ENCODE results near the gene SYT15B. TPM values are rescaled to one million over a fixed set of nuclear protein-coding genes. Genes with fewer than 3 reads are reported as not detected.

Gene SYT15B
- polyA plus RNA-seq, 6 donors from 2014 or later, result not detected

Other genes with a start within 250 kb of the SYT15B start
- gene AGAP9, start 240.0 kb downstream of the SYT15B start, polyA plus RNA-seq (ENCODE audit: low read depth in 6 of 6), result under 1 TPM in 5 of 6 donors, not detected in 1; 0.12 to 0.65 (median 0.40) TPM
- gene NPY4R2, start 155.1 kb upstream of the SYT15B start, polyA plus RNA-seq (ENCODE audit: low read depth in 6 of 6), result not detected
- not detected for gene FAM25C, start 236.2 kb upstream of the SYT15B start, polyA plus RNA-seq (ENCODE audit: low read depth in 6 of 6)

All from naive B cell (primary cell).